ENCODE data around the gene STH.

Gene STH

GRCh38 chr17:46025510-46026165, 26.6 kb downstream of the STH start:
- no peak overlapping the region for H3K27ac ChIP-seq

GRCh38 chr17:46026166-46027047, 27.4 kb downstream of the STH start:
- no peak for TF ChIP-seq CTCF (conservative IDR thresholded peaks at IDR 0.05)
- H3K27ac ChIP-seq: no peak overlapping the region

More at GRCh38 chr17:46025510-46026165, 26.6 kb downstream of the STH start:
- TF ChIP-seq CTCF (conservative IDR thresholded peaks at IDR 0.05): no peak

- no peak for TF ChIP-seq CTCF (conservative IDR thresholded peaks at IDR 0.05)
- H3K27ac ChIP-seq: no peak overlapping the region
Measured at GRCh38 chr17:46027048-46027975, 28.3 kb downstream of the STH start.

- H3K27ac ChIP-seq: no peak overlapping the region
- no peak for TF ChIP-seq CTCF (conservative IDR thresholded peaks at IDR 0.05)
Measured at GRCh38 chr17:46027976-46028325, 28.9 kb downstream of the STH start.

GRCh38 chr17:46028374-46028773, 29.3 kb downstream of the STH start:
- no peak overlapping the region for H3K27ac ChIP-seq
- no peak for TF ChIP-seq CTCF (conservative IDR thresholded peaks at IDR 0.05)

- no peak for TF ChIP-seq CTCF (conservative IDR thresholded peaks at IDR 0.05)
- H3K27ac ChIP-seq: 0 out of 2 replicates have a peak overlapping the region, but pooled peaks have one; percentile 2
Measured at GRCh38 chr17:46028981-46029565, 30.0 kb downstream of the STH start.
